WTC11 (cell line): ENCODE data around the gene WDR82. TPM values are rescaled to one million over a fixed set of nuclear protein-coding genes. Genes with fewer than 3 reads are reported as not detected.

Experiments used
- ATAC-seq: fragments of 200-7000 bp; cut with Tn5 transposase; 2 replicates; pipeline ENCODE4 v1.10.0; 2021; ENCODE audit warnings: mild to moderate bottlenecking, moderate library complexity
- CTCF ChIA-PET: fragments of 300-600 bp; sonication (Branson Sonifier 250); formaldehyde crosslinking; loops from one replicate; lab custom pipeline; 2021; ENCODE audit warnings: antibody characterized with exemption; lab: Charles Lee
- POLR2A ChIA-PET: fragments of 350-600 bp; sonication (Branson Sonifier 250); formaldehyde crosslinking; loops from one replicate; lab custom pipeline; 2021; ENCODE audit warnings: antibody characterized with exemption; lab: Charles Lee
- DNase-seq: peaks from one replicate; pipeline ENCODE4 v3.0.0; 2021; ENCODE audit warnings: low spot score
- H3K27ac Mint-ChIP-seq: 2 replicates; pipeline ENCODE4 v1.8.0; 2021; ENCODE audit warnings: mixed read lengths
- H3K27me3 Mint-ChIP-seq: 2 replicates; pipeline ENCODE4 v1.8.0; 2021; ENCODE audit warnings: low read depth, mild to moderate bottlenecking, moderate library complexity, mixed read lengths
- H3K36me3 Mint-ChIP-seq: 2 replicates; pipeline ENCODE4 v1.8.0; 2021; ENCODE audit warnings: mixed read lengths
- H3K4me1 Mint-ChIP-seq: 2 replicates; pipeline ENCODE4 v1.8.0; 2022; ENCODE audit warnings: mixed read lengths
- H3K4me3 Mint-ChIP-seq: 2 replicates; pipeline ENCODE4 v1.8.0; 2021; ENCODE audit warnings: mild to moderate bottlenecking, moderate library complexity, mixed read lengths
- H3K9me3 Mint-ChIP-seq: 2 replicates; pipeline ENCODE4 v1.8.0; 2021; ENCODE audit warnings: mixed read lengths
- FOXJ3 ChIP-seq: sonication (generic); formaldehyde crosslinking; IDR thresholded peaks from 2 replicates; pipeline ENCODE4 v1.9.0; 2021; ENCODE audit warnings: missing genetic modification reagents, mild to moderate bottlenecking, borderline replicate concordance
- GRHL2 ChIP-seq: fragments of 250-450 bp; sonication (Bioruptor Pico); IDR thresholded peaks from 2 replicates; pipeline ENCODE4 v1.8.0; 2022; ENCODE audit warnings: mild to moderate bottlenecking, moderate library complexity; ENCODE audit not compliant: insufficient replicate concordance, severe bottlenecking
- JUN ChIP-seq: sonication (generic); formaldehyde crosslinking; IDR thresholded peaks from 2 replicates; pipeline ENCODE4 v1.8.0; 2023; ENCODE audit warnings: mild to moderate bottlenecking, missing genetic modification reagents
- MAX ChIP-seq: sonication (generic); formaldehyde crosslinking; IDR thresholded peaks from 2 replicates; pipeline ENCODE4 v1.8.0; 2022; ENCODE audit warnings: mild to moderate bottlenecking, missing genetic modification reagents
- NFATC4 ChIP-seq: fragments of 250-450 bp; sonication (Bioruptor Pico); IDR thresholded peaks from 2 replicates; pipeline ENCODE4 v1.9.0; 2021; ENCODE audit warnings: mild to moderate bottlenecking
- NR3C1 ChIP-seq: sonication (generic); formaldehyde crosslinking; conservative IDR thresholded peaks from 2 replicates; pipeline ENCODE4 v1.8.1; 2023; ENCODE audit warnings: low read depth, mild to moderate bottlenecking, missing genetic modification reagents
- PRRX2 ChIP-seq: fragments of 250-450 bp; sonication (Bioruptor Pico); IDR thresholded peaks from 2 replicates; pipeline ENCODE4 v1.8.0; 2021; ENCODE audit warnings: mild to moderate bottlenecking
- RELA ChIP-seq: sonication (generic); formaldehyde crosslinking; IDR thresholded peaks from 2 replicates; pipeline ENCODE4 v1.8.1; 2022; ENCODE audit warnings: missing genetic modification reagents, mild to moderate bottlenecking, borderline replicate concordance
- RORB ChIP-seq: fragments of 250-450 bp; sonication (Bioruptor Pico); IDR thresholded peaks from 2 replicates; pipeline ENCODE4 v1.9.0; 2021; ENCODE audit warnings: mild to moderate bottlenecking
- SMAD3 ChIP-seq: sonication (generic); formaldehyde crosslinking; IDR thresholded peaks from 2 replicates; pipeline ENCODE4 v1.8.0; 2022; ENCODE audit warnings: missing genetic modification reagents, mild to moderate bottlenecking, borderline replicate concordance
- SP1 ChIP-seq: sonication (generic); formaldehyde crosslinking; conservative IDR thresholded peaks from 2 replicates; pipeline ENCODE4 v1.8.1; 2022; ENCODE audit warnings: missing genetic modification reagents
- TEAD1 ChIP-seq: sonication (generic); formaldehyde crosslinking; IDR thresholded peaks from 2 replicates; pipeline ENCODE4 v1.8.0; 2022; ENCODE audit warnings: mild to moderate bottlenecking, missing genetic modification reagents
- TP53 ChIP-seq: sonication (generic); formaldehyde crosslinking; IDR thresholded peaks from 2 replicates; pipeline ENCODE4 v1.8.1; 2023; ENCODE audit warnings: mild to moderate bottlenecking, missing genetic modification reagents
- ZNF263 ChIP-seq: sonication (generic); formaldehyde crosslinking; IDR thresholded peaks from 2 replicates; pipeline ENCODE4 v1.8.1; 2022; ENCODE audit warnings: low read depth, mild to moderate bottlenecking, moderate library complexity, missing genetic modification reagents
- total RNA-seq: library from RNA; stranded (reverse); gene quantifications from 3 replicates; pipeline ENCODE4 v1.2.3, GENCODE V29; 2021
- TF ChIP-seq, protein P1 (sequence below): sonication (generic); formaldehyde crosslinking; IDR thresholded peaks from 2 replicates; pipeline ENCODE4 v1.8.1; 2022; ENCODE audit warnings: mild to moderate bottlenecking, missing genetic modification reagents, moderate library complexity, borderline replicate concordance
- TF ChIP-seq, protein P2 (sequence below): sonication (generic); formaldehyde crosslinking; IDR thresholded peaks from 2 replicates; pipeline ENCODE4 v1.8.1; 2023; ENCODE audit warnings: mild to moderate bottlenecking, missing genetic modification reagents
- TF ChIP-seq, protein P3 (sequence below): sonication (generic); formaldehyde crosslinking; IDR thresholded peaks from 2 replicates; pipeline ENCODE4 v1.8.0; 2023; ENCODE audit warnings: missing genetic modification reagents, mild to moderate bottlenecking, borderline replicate concordance
- TF ChIP-seq, protein P4 (sequence below): fragments of 250-450 bp; sonication (Bioruptor Pico); IDR thresholded peaks from 2 replicates; pipeline ENCODE4 v1.9.0; 2021; ENCODE audit warnings: mild to moderate bottlenecking
- TF ChIP-seq, protein P5 (sequence below): sonication (generic); formaldehyde crosslinking; IDR thresholded peaks from 2 replicates; pipeline ENCODE4 v1.8.0; 2023; ENCODE audit warnings: mild to moderate bottlenecking, missing genetic modification reagents

WDR82 gene
- total RNA-seq, 1 experiment from 2014 or later = 69.7 TPM

- TF ChIP-seq SP1 (CRISPR knock-in tag) (no peak), GRHL2 (CRISPR knock-in tag) (no peak), JUN (CRISPR knock-in tag) (no peak), TP53 (CRISPR knock-in tag) (no peak), PRRX2 (CRISPR knock-in tag) (no peak), NFATC4 (CRISPR knock-in tag) (no peak), NR3C1 (CRISPR knock-in tag) (no peak), TEAD1 (CRISPR knock-in tag) (no peak), RELA (CRISPR knock-in tag) (no peak), ZNF263 (CRISPR knock-in tag) (no peak)
- TF ChIP-seq, protein P1, sequence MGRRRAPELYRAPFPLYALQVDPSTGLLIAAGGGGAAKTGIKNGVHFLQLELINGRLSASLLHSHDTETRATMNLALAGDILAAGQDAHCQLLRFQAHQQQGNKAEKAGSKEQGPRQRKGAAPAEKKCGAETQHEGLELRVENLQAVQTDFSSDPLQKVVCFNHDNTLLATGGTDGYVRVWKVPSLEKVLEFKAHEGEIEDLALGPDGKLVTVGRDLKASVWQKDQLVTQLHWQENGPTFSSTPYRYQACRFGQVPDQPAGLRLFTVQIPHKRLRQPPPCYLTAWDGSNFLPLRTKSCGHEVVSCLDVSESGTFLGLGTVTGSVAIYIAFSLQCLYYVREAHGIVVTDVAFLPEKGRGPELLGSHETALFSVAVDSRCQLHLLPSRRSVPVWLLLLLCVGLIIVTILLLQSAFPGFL (CRISPR knock-in tag) = no peak
- TF ChIP-seq, protein P2, sequence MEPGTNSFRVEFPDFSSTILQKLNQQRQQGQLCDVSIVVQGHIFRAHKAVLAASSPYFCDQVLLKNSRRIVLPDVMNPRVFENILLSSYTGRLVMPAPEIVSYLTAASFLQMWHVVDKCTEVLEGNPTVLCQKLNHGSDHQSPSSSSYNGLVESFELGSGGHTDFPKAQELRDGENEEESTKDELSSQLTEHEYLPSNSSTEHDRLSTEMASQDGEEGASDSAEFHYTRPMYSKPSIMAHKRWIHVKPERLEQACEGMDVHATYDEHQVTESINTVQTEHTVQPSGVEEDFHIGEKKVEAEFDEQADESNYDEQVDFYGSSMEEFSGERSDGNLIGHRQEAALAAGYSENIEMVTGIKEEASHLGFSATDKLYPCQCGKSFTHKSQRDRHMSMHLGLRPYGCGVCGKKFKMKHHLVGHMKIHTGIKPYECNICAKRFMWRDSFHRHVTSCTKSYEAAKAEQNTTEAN (CRISPR knock-in tag) = no peak
- TF ChIP-seq, protein P3, sequence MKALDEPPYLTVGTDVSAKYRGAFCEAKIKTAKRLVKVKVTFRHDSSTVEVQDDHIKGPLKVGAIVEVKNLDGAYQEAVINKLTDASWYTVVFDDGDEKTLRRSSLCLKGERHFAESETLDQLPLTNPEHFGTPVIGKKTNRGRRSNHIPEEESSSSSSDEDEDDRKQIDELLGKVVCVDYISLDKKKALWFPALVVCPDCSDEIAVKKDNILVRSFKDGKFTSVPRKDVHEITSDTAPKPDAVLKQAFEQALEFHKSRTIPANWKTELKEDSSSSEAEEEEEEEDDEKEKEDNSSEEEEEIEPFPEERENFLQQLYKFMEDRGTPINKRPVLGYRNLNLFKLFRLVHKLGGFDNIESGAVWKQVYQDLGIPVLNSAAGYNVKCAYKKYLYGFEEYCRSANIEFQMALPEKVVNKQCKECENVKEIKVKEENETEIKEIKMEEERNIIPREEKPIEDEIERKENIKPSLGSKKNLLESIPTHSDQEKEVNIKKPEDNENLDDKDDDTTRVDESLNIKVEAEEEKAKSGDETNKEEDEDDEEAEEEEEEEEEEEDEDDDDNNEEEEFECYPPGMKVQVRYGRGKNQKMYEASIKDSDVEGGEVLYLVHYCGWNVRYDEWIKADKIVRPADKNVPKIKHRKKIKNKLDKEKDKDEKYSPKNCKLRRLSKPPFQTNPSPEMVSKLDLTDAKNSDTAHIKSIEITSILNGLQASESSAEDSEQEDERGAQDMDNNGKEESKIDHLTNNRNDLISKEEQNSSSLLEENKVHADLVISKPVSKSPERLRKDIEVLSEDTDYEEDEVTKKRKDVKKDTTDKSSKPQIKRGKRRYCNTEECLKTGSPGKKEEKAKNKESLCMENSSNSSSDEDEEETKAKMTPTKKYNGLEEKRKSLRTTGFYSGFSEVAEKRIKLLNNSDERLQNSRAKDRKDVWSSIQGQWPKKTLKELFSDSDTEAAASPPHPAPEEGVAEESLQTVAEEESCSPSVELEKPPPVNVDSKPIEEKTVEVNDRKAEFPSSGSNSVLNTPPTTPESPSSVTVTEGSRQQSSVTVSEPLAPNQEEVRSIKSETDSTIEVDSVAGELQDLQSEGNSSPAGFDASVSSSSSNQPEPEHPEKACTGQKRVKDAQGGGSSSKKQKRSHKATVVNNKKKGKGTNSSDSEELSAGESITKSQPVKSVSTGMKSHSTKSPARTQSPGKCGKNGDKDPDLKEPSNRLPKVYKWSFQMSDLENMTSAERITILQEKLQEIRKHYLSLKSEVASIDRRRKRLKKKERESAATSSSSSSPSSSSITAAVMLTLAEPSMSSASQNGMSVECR (CRISPR knock-in tag) = no peak
These were observed 55.9 kb downstream of the WDR82 start (continued) for GRCh38 chr3:52222319-52223221.

- CTCF ChIA-PET = interaction anchor here (0.5 to 11.5 kb wide), 31 partner anchors 13 to 225 kb away, joined by 3 to 222 read pairs (median 11); partner anchors contain the start of genes PPM1M, TWF2 and WDR82
- peaks cover 9% of the 10 kb centered on the region for H3K4me1 Mint-ChIP-seq
- no peaks in the 10 kb centered on the region for H3K9me3 Mint-ChIP-seq
- TF ChIP-seq RORB (no peak), FOXJ3 (CRISPR knock-in tag) (no peak), RELA (CRISPR knock-in tag) (0 out of 2 replicates have a peak, but pooled peaks have one; percentile 39), NFATC4 (CRISPR knock-in tag) (no peak), MAX (CRISPR knock-in tag) (no peak), SMAD3 (CRISPR knock-in tag) (no peak)
- TF ChIP-seq, protein P4, sequence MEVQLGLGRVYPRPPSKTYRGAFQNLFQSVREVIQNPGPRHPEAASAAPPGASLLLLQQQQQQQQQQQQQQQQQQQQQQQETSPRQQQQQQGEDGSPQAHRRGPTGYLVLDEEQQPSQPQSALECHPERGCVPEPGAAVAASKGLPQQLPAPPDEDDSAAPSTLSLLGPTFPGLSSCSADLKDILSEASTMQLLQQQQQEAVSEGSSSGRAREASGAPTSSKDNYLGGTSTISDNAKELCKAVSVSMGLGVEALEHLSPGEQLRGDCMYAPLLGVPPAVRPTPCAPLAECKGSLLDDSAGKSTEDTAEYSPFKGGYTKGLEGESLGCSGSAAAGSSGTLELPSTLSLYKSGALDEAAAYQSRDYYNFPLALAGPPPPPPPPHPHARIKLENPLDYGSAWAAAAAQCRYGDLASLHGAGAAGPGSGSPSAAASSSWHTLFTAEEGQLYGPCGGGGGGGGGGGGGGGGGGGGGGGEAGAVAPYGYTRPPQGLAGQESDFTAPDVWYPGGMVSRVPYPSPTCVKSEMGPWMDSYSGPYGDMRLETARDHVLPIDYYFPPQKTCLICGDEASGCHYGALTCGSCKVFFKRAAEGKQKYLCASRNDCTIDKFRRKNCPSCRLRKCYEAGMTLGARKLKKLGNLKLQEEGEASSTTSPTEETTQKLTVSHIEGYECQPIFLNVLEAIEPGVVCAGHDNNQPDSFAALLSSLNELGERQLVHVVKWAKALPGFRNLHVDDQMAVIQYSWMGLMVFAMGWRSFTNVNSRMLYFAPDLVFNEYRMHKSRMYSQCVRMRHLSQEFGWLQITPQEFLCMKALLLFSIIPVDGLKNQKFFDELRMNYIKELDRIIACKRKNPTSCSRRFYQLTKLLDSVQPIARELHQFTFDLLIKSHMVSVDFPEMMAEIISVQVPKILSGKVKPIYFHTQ (CRISPR knock-in tag) = no peak
- TF ChIP-seq, protein P5, sequence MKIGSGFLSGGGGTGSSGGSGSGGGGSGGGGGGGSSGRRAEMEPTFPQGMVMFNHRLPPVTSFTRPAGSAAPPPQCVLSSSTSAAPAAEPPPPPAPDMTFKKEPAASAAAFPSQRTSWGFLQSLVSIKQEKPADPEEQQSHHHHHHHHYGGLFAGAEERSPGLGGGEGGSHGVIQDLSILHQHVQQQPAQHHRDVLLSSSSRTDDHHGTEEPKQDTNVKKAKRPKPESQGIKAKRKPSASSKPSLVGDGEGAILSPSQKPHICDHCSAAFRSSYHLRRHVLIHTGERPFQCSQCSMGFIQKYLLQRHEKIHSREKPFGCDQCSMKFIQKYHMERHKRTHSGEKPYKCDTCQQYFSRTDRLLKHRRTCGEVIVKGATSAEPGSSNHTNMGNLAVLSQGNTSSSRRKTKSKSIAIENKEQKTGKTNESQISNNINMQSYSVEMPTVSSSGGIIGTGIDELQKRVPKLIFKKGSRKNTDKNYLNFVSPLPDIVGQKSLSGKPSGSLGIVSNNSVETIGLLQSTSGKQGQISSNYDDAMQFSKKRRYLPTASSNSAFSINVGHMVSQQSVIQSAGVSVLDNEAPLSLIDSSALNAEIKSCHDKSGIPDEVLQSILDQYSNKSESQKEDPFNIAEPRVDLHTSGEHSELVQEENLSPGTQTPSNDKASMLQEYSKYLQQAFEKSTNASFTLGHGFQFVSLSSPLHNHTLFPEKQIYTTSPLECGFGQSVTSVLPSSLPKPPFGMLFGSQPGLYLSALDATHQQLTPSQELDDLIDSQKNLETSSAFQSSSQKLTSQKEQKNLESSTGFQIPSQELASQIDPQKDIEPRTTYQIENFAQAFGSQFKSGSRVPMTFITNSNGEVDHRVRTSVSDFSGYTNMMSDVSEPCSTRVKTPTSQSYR (CRISPR knock-in tag) = no peak
- no peak overlapping the region for H3K27ac Mint-ChIP-seq
- no peak for ATAC-seq
- no peak overlapping the region for H3K4me3 Mint-ChIP-seq
- H3K36me3 Mint-ChIP-seq = no peaks in the 10 kb centered on the region
- no peak for DNase-seq
- H3K27me3 Mint-ChIP-seq = no peaks in the 10 kb centered on the region
- POLR2A ChIA-PET = interaction anchor here (0.6 to 0.9 kb wide), 2 partner anchors 16 to 19 kb away, joined by 3 read pairs; no protein-coding TSS in a partner anchor
These were observed 56.7 kb downstream of the WDR82 start for GRCh38 chr3:52221563-52222318.
